GM19468 (cell line): ENCODE results near the gene MBD6.
"Not testable (repeated sequence)": the region's sequence is repeated elsewhere in the genome, so short reads cannot be mapped to it uniquely, and the experiment has no call there.

Source experiments
- ATAC-seq: cut with Tn5 transposase; IDR thresholded peaks from one replicate; pipeline ENCODE4 v1.9.1; 2021; ENCODE audit warnings: mild to moderate bottlenecking, moderate library complexity, moderate number of reproducible peaks; ENCODE audit not compliant: unreplicated experiment; ENCODE audit errors: extremely low read depth

Gene MBD6

GRCh38 chr12:57513677-57514076 lies 8.9 kb upstream of the MBD6 start:
- not testable (repeated sequence) for ATAC-seq

- ATAC-seq, result not testable (repeated sequence)
Measured at GRCh38 chr12:57514246-57514645, 8.4 kb upstream of the MBD6 start.

DNA sequence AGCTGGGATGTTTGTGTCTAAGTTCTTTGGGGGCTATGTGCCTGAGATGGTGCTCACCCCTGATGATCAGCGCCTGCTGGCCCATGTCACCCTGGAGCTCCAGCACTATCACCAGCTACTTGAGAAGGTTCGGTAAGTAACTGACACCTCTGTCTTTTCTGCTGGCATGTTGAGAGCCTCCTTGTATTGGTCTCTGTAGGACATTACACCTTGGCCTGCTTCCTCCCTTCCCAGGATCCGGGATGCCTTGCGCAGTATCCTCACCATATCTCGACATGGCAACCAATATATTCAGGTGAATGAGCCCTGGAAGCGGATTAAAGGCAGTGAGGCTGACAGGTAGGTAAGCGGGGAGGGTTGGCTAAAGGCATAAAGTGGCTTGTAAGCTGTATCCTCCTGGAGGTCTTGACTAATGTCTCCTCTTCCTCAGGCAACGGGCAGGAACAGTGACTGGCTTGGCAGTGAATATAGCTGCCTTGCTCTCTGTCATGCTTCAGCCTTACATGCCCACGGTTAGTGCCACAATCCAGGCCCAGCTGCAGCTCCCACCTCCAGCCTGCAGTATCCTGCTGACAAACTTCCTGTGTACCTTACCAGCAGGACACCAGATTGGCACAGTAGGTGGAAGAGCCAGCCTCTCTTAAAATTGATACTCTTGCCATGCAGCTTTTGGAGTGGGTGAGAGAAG lies 7.8 kb upstream of the MBD6 start:
- ATAC-seq, result no peak

DNA sequence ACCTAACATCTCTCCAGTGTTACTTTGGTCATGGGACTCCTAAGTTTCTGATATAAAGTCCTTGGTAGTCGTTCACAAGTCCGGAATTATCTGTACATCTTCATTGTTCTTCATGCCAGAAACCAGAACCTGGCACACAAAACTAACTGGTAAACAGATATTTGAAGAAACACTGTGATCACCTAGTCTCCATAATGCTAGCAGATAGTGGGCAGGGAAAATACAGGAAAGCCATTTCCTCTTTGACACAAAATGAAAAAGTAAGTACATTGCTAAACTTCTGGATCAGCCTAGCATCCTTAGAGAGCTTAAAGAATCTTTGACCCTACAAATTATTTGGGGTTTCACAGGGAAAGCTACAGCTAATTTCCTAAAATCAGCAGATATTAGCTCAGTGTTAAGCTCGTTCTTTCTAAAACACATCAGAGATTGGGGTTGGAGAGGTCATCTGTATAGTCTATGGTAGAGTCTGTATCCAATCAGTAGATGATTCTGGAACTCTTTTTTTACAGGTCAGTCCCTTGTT lies 7.2 kb upstream of the MBD6 start:
- no peak for ATAC-seq

DNA sequence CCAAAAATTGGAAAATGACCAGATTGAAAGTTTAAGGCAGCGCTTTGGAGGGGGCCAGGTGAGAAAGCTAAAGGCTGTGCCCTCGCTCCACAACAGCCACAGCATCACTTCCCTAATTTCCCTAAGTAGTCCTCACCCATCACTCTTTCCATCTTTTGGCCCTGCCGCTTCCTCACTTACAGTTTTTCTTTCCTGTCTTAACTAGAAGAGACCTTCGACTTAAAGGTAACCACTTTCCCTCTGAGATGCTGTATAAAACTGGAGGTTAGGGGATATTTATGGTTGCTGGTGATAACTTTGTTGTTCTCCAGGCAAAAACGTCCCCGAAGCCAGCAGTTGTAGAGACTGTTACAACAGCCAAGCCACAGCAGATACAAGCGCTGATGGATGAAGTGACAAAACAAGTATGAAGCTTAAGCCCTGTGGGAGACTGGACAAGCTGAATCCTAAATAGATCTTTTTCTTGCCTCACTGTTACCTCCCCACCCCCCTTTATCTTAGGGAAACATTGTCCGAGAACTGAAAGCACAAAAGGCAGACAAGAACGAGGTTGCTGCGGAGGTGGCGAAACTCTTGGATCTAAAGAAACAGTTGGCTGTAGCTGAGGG lies 6.6 kb upstream of the MBD6 start:
- ATAC-seq, result no peak

DNA sequence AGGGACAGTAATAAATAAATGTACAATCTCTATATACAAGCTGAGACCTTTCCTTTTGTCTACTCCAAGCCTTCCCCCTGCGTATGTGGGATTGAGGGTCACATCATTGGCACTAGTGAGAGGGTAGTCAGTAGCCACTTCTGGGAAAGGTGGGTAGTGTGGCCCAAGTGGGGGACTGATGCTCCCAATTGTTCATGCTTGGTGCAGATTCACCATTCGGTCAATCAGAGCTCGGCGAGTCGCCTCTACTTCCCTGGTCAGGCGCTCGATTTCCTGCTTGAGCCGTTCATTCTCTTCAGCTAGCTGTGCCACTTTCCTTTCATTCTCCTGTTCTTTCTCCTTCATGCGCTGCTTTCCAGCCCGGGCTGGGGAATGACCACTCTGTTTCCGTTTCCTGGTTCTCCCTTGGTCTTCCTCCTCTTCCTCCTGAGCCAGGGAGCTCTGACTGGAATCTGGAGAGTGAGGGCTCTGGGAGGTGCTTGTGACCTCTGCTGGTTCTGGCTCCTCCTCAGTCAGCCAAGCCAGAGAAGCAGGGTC lies 5.9 kb upstream of the MBD6 start:
- no peak for ATAC-seq

DNA sequence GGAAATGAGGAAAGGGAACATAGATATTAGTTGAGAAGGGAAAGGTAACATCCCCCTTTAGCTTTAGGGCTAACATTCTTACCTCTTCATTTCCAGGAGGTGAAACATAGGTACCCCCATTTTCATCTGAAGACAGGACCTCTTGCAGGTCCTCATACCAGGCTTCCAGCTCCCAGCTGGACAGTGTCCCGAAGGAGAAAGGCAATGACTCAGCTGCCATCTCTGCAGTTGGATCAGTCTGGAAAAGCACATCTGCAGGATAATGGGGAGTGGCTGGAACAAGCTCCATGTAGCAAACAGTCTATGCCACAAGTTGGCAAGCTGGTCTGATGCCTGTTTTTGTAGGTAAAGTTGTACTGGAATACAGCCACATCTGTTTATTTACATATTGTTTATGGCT lies 5.4 kb upstream of the MBD6 start:
- ATAC-seq, result no peak

DNA sequence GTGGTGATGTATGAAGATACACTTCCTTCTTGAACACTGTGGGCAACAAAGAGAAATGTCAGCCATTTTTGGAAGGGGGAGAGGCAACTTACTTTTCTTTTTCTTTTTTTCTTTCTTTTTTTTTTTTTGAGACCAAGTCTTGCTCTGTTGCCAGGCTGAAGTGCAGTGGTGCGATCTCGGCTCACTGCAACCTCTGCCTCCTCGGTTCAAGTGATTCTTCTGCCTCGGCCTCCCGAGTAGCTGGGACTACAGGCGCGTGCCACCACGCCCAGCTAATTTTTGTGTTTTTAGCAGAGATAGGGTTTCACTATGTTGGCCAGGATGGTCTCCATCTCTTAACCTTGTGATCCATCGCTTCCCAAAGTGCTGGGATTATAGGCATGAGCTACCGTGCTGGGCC lies 4.9 kb upstream of the MBD6 start:
- ATAC-seq, result not testable (repeated sequence)

DNA sequence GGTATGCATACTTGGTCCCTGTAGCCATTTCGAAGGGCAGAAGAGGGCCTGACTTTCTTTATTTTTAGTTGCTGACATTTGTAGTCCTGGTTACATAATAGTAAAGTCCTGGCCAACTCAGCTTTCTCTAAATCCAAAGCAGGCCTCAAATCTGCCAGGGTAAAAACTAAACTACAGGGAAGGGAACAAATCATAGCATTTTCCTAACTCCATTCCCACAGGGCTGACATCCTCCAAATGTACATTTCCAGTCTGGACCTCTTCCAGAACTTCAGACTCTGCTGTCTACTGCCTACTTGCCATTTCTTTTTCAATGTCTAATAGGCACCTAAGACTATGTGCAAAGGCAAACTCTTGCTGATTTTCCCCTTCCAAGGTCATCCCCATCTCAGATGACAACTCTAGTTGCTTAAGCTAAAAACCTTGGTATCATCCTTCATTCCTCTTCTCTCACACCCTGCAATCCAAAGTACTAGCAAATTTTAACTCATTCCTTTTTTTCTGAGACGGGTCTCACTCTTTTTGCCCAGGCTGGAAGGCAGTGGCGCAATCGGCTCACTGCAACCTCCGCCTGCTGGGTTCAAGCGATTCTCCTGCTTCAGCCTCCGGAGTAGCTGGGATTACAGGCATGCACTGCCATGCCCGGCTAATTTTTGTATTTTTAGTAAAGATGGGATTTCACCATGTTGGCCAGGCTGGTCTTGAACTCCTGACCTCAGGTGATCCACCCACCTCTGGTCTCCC lies 4.3 kb upstream of the MBD6 start:
- ATAC-seq, result no peak

DNA sequence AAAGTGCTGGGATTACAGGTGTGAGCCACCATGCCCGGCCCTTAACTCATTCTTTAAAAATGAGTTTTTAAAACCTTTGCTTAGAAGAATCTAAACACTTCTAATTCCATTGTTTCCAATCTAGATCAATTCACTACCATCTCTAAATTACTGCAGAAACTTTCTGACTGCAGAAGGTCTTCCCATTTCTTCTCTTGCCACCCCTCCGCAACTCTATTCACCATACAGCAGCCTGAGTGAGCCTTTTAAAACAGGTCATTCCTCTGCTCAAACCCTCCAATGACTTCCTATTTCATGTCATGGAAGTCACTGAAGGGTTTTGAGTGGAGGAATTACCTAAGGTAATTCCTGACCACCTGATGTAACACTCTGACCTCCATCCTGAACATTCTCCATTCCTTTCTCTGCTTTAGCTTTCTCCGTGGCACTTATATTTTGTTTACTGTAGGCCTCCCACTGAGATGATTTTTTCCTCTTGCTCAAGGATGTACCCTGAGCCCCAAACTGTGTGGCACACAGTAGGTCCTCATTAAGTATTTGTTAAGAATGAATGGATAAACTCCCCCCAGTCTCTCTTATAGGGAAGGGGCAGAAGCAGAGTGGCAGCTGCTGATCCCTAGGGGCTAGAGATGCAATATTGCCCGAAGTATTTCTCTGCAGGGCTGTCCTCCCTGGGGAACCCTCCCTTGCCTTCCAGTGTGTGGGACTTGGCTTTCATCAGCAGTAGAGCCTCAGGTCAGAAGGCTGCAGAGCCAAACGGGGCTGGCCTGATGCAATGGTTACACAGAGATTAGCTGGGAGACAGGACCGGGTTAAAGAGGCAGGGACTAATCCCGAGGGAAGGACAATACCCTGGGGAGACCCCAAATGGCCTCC lies 3.5 kb upstream of the MBD6 start:
- no peak for ATAC-seq

GRCh38 chr12:57519796-57520052 lies 2.9 kb upstream of the MBD6 start:
- ATAC-seq, result no peak

DNA sequence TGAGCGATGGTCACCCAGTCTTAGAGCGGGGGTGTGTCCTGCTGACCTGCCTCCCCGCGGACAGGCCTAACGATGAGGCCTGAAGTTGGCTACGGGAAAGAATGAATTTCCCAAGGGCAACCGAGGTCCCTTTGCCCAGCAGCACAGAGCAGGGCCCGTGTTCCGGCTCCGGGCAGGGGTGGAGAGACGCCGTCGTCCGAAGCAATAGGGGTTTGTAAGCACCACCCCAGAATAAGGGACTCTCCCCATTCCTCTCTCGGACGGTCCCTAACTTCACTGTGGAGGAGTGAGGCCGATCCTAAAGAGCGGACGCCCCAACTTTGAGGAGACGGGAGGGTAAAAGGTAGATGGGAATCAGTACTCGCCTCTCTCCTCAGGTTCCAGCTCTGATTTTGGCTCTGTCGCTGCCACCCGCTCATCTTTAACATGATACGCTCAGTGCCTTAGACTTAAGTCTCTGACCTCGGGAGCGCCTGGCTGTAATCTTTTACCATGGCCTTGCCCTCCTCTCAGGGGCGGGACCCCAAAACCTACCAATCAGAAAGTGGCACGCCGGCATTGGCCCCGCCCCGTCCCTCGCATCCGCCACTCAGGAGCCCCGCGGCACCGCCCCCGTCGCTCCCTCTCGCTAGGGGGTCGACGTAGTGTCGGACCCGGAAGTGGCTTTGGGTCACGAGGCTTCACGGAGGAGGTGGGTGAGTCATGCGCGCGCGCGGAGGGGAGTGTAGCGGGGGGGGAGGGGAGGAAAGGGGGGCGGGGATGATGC lies 2.4 kb upstream of the MBD6 start, which contains the start of gene DDIT3:
Gene DDIT3, minus strand, starts transcription at position 462 of the 766 bp plus-strand sequence. CDS start 3,108 bp downstream, outside the sequence.
- ATAC-seq, result peak; percentile 50

DNA sequence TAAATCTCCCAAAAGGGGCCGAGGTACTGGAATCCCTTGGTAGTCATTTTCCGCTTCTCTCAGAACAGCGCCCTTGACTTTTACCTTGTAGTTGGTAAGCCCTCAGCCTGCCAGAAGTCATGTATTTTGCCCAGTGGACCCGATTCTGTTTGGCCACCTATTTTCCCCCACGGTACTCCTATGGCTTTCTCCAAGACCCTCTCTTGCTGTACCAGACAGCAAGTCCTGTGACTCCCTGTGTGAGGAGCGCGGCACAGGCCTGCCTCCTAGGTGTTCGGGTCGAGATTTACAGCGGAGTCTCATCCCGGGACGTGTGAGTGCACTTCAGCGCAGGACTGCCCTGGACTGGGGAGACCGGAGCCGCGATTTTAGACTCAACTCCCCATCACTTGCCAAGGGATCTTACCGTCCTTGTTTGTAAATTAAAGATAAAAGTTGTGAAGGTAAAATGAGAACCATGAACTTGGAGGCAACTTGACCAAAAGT lies 1.1 kb upstream of the MBD6 start:
- no peak for ATAC-seq

DNA sequence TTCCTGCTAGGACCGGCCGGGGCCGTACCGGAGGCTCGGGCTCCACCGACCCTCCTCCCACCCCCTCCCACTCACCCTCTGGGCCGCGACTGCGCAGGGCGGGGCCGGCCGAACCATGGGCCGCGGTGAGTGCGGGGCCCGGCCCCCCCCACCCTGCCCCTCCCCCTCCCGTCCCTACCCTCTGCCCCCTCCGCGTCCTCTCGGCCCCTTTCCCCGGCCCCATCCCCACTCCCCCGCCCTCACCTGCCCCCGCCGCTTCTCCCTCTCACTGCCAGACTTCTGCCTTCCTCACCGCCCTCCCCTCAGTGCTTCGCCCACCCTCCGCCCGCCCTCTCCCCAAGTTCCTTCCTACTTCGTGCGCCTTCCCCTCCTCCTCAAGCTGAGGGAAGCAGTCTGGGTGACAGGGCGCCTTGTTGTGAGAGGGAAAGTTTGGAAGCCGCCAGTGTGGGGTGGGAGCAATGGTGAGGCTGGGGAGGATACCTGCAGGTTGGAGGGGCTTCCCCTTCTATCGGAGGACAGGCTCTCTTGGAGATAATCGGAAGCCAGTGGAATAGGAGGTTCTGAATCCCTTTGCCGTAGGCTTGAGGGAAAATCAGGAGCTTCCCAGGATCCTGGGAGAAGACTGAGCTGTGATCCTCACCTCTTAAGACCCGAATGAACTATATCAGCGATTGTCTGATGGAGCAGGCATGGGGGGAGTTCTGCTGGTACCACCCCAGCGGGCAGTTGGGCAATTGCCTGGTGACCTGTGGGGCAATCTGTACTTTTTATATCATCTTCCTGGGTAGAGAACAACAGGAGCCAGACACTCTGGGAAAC lies 472 bp downstream of the MBD6 start:
- ATAC-seq, result no peak

- no peak for ATAC-seq
Measured at GRCh38 chr12:57523706-57524614, 1.3 kb downstream of the MBD6 start.

DNA sequence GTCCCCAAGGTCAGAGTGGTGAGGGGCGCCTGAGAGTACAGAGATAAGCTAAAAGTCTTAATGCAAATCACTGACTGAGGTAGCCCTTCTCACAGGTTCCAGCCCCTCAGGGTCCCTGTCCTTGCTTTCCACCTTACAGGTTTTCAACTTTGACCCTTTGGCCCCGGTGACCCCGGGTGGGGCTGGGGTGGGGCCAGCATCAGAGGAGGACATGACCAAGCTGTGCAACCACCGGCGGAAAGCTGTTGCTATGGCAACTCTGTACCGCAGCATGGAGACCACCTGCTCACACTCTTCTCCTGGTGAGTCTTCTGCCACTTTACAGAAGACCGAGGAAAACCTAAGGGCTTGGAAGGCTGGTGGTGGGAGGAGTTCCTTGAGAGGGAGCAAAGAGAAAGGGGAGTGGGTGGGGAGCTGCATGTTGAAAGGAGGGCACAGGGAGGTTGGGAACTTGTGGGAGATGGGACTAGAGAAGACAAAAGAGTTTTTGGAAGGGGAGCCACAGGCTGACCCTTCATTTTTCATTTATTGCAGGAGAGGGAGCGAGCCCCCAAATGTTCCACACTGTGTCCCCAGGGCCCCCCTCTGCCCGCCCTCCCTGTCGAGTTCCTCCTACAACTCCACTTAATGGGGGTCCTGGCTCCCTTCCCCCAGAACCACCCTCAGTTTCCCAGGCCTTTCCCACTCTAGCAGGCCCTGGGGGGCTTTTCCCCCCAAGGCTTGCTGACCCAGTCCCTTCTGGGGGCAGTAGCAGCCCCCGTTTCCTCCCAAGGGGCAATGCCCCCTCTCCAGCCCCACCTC lies 2.4 kb downstream of the MBD6 start:
- no peak for ATAC-seq
